HL-60/S4 (cell line): ENCODE results near the gene TMEM187.

Experiments
- in situ Hi-C: fragments of 300-500 bp; cut with MboI; formaldehyde crosslinking; loops from 2 replicates; pipeline ENCODE4 v1.14.3; 2022; ENCODE audit warnings: low sequenced_read_pairs

TMEM187 gene

DNA sequence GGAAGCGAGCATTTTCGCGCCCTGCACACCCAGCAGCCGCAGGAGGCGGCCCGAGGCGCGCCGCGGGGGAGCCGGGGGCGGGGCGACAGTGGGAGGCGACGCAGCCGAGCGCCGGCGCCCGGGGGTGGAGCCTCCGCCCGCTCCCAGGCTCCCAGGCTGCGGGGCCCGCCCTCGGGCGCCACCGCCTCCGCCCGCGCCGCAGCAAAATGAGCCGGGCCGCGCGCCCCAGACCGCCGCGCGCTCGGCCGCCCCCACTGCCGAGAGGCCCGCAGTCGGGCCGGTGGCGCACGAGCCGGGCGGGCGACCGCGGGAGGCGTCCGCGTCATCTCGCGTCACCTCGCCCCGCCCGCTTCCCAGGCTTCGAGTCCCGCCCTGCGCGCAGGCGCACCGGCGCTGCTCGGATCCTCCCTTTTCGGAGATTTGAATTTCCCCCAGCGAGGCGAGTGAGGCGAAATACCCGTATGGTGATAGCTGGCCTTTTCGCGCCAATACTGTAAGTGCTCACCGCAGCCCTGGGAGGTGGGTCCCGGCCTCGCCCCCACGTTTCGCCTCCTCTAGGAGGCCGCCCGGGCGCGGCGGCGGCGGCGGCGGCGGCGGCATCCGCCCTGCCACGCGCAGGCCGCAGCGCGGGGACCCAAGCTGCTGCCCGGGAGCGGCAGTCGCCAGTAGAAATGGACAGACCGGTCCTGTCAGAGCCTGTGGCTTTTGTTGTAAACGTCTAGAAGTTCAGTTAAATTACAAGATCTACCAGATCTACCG lies at the start of gene TMEM187:
TSS of gene TMEM187 (plus strand) at position 387 of the 759 bp plus-strand sequence. CDS start 9,309 bp downstream, outside the sequence.
- in situ Hi-C loops = no loop called here

DNA sequence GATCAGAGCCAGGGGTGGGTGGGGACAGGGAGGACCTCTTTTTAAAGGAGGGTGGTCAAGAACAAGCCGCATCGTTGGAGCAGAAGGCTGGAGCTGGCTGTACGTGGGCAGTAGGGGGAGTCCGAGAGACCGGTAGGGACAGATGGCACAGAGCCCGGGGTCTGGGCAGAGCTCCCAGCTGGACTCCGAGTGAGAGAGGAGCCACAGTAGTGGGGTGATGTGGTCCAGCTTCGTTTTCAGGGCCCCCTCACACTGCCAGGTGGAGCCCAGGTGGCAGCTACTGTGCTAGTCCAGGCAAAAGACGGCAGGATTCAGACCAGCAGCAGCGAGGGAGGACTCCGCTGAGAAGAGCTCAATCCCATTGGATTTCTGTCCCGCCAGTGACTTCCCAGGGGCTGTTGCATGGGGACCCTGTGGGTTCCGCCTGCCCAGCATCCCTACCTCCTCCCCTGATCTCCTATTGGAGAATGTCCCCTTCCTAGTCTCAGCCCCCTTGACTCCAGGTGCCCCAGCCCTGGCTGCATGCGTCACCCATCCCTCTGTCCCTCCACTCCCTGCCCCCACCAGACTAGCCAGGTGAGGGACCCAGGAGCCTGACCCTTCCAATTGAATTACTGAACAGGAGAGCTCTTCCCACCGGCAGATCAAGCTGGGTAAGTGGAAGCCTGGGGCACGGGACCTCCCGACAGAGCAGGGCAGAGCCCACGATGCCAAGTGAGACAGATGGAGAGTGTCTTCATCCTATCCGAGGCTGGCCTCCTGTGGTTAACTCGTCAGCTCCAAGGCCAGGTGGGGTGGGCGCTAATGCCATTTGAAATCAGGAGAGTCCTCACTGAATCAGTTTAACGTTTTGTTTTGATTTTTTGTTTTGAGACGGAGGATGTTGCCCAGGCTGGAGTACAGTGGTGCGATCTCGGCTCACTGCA lies 49.4 kb upstream of the TMEM187 start:
- in situ Hi-C loops = no loop called here

DNA sequence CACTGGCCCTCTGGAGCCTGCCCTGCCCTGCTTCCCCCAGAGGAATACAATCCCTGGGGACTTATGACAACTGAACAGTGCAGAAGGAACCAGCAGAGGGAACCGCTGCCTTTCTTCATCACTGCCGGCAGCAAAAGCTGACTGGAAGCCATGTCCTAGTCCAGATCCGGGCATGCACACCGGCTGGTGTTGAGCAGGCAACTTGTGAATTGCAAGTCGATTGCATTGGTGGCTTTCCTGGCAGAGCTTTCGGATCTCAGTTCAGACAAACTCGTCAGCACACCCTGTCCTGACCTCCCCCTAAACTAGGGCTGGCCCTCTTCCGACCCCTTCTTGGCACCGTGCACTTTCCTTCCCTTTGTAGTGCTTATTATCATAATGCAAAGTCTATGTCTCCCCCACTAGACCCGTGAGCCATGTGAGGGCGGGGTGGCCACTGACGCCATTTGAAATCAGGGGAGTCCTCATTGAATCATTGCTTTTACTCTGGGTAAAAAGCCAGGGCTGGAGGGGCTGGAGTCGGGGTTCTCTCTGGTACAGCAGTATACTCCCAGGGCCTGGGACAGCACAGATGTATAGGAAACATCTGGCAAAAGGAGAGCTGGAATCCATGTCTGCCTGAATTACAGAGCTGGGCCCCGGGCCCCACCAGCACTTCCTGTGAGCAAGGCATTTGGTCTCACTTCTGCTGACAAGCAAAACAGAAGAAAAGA lies 48.2 kb upstream of the TMEM187 start:
- in situ Hi-C loops = no loop called here

DNA sequence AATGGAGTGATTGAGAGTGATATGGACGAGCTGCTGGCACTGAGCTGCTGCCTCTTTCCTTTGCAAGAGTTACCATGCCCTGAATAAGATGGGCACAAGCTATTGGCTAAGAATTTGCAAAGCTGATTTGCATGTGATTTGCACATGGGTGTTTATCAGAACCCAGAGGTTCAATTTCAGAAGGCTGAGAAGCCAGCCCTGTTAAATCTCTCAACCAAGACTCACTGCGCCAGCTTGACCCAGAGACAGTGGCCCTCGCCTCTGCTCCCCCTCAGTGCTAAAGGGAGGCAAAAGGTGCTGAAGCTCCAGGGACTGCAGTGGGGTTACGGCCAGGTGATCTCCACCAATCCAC lies 47.2 kb upstream of the TMEM187 start:
- in situ Hi-C loops = no loop called here

- in situ Hi-C loops = no loop called here
Observed at GRCh38 chrX:153925739-153926551, 46.6 kb upstream of the TMEM187 start, which contains the start of gene ARHGAP4. Gene ARHGAP4 (minus strand): TSS chrX:153926264. CDS start chrX:153926202, 62 bp downstream.

GRCh38 chrX:153926552-153926857 lies 46.0 kb upstream of the TMEM187 start:
- in situ Hi-C loops = no loop called here

DNA sequence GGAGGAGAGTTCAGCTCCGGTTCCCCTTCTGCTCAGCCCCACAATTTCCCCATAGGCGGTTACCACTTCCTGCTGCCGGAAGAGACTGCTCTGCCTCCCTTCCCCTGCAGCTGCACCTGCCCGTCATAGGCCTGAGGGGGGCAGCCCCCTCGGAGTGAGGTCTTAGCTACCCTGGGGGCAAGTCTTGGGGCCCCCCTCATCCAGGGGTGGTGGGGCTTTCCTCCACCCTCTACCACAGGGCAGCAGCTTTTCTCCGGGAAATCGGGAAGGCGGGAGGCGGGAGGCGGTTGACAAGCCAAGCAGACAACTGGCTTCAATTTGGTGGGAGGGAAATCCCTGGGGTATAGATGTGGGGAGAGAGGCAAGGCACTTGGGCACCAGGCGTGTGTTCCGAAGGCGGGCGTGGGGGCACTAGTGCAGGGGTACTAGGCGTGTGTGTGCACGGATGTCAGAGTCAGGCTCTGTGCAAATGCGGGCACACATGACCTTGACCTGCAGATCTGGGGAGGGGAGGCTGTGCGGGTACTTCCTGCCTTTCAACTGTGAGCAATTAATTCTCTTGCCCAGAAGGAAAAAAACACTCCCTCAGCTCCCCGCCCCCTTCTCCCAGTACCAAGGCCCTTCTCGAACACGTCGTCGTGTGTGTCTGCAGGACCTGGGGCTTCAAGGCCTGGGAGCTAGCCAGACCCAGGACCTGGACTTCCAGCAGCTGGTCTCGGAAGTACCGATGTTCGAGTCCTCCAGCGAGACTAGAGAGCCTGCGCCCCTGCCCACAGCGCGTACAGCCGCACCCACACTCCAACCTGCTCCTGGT lies 45.5 kb upstream of the TMEM187 start:
- in situ Hi-C loops = no loop called here

GRCh38 chrX:153927672-153927921 lies 45.0 kb upstream of the TMEM187 start:
- in situ Hi-C loops = no loop called here

- in situ Hi-C loops = no loop called here
Observed at GRCh38 chrX:153927922-153928760, 44.4 kb upstream of the TMEM187 start.

DNA sequence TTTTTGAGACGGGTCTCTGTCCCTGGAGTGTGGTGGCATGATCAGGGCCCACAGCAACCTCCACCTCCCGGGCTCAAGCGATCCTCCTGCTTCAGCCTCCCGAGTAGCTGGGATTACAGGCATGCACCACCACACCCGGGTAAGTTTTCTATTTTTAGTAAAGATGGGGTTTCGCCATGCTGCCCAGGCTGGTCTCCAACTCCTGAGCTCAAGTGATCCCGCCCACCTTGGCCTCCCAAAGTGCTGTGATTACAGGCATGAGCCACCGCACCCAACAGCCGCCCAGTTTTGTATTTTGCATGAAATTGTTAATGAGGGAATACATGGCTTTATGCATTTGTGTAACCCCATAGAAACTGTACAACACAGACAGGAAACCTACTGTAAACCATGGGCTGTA lies 43.7 kb upstream of the TMEM187 start:
- in situ Hi-C loops = no loop called here

- in situ Hi-C loops = no loop called here
Observed at GRCh38 chrX:153929576-153929975, 43.0 kb upstream of the TMEM187 start.

DNA sequence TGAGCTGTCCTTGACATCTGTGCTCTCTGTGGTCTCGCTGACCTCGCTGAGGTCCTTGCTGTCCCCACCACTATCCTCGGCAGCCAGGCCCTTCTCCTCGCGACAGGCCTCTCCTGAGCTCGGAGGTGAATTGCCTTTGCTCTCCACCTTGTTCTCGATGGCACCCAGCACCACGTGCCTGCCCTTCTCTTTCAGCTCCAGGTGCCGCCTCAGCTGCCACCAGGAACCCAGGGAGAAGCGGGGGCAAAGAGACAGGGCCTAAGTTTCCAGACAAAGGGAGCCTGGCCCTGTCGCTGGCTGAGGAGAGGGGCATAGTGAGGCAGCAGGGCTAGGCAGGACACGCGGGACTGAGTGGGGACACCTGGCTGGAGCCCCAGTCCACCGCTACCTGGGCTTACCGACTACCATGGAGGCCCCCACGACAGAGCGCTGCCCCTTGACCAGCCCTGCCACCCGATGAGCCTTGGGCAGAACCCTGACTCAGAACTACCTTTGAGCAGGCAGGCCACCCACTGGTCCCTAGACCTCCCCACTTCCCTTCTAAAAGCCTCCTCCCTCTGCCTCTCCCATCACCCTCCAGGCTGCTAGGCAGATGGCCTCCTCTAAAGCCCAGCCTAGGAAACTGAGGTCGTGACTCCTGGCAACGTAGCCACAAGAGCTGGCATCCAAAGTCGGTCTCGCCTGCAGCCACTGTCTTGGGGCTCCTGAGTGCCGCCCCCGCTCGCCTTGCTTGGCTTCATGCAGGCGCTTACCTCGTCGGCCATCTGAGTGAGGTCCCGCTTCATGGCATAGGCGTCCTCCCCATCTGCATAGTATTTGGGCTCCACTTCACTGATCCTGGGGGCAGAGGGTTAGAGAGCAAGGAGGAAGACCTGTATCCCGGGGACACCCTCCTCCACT lies 42.3 kb upstream of the TMEM187 start:
- in situ Hi-C loops = no loop called here

- in situ Hi-C loops = no loop called here
Observed at GRCh38 chrX:153931151-153931550, 41.4 kb upstream of the TMEM187 start.

- in situ Hi-C loops = no loop called here
Observed at GRCh38 chrX:153931748-153932147, 40.8 kb upstream of the TMEM187 start.

- in situ Hi-C loops = no loop called here
Observed at GRCh38 chrX:153932220-153932915, 40.2 kb upstream of the TMEM187 start.

- in situ Hi-C loops = no loop called here
Observed at GRCh38 chrX:153933748-153934147, 38.8 kb upstream of the TMEM187 start.

- in situ Hi-C loops = no loop called here
Observed at GRCh38 chrX:153934148-153934761, 38.3 kb upstream of the TMEM187 start.
